SK-N-SH (cell line): ENCODE results near the gene TBC1D20.

ENCODE experiments used
- POLR2AphosphoS5 ChIP-seq: IDR thresholded peaks from 2 replicates; pipeline ENCODE4 v1.6.1; 2012; ENCODE audit warnings: low read depth, low read length
- TF ChIP-seq, protein P1 (sequence below): fragments of 200-600 bp; sonication (generic); IDR thresholded peaks from 2 replicates; pipeline ENCODE4 v1.6.1; 2017; ENCODE audit warnings: antibody characterized with exemption, mild to moderate bottlenecking, moderate library complexity

- no peak for TF ChIP-seq POLR2AphosphoS5
- TF ChIP-seq, protein P1, sequence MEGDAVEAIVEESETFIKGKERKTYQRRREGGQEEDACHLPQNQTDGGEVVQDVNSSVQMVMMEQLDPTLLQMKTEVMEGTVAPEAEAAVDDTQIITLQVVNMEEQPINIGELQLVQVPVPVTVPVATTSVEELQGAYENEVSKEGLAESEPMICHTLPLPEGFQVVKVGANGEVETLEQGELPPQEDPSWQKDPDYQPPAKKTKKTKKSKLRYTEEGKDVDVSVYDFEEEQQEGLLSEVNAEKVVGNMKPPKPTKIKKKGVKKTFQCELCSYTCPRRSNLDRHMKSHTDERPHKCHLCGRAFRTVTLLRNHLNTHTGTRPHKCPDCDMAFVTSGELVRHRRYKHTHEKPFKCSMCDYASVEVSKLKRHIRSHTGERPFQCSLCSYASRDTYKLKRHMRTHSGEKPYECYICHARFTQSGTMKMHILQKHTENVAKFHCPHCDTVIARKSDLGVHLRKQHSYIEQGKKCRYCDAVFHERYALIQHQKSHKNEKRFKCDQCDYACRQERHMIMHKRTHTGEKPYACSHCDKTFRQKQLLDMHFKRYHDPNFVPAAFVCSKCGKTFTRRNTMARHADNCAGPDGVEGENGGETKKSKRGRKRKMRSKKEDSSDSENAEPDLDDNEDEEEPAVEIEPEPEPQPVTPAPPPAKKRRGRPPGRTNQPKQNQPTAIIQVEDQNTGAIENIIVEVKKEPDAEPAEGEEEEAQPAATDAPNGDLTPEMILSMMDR = no peak
Observed at GRCh38 chr20:458776-459175, 3.6 kb downstream of the TBC1D20 start.
